HG03558 (cell line): ENCODE results near the gene TAF5.
"Not testable (repeated sequence)": the region's sequence is repeated elsewhere in the genome, so short reads cannot be mapped to it uniquely, and the experiment has no call there.

Experiments used
- ATAC-seq: cut with Tn5 transposase; IDR thresholded peaks from one replicate; pipeline ENCODE4 v1.9.1; 2021; ENCODE audit warnings: moderate number of reproducible peaks; ENCODE audit not compliant: unreplicated experiment; ENCODE audit errors: extremely low read depth

TAF5 gene

GRCh38 chr10:103397191-103397825 is 29.5 kb downstream of the TAF5 start:
- no peak for ATAC-seq

DNA sequence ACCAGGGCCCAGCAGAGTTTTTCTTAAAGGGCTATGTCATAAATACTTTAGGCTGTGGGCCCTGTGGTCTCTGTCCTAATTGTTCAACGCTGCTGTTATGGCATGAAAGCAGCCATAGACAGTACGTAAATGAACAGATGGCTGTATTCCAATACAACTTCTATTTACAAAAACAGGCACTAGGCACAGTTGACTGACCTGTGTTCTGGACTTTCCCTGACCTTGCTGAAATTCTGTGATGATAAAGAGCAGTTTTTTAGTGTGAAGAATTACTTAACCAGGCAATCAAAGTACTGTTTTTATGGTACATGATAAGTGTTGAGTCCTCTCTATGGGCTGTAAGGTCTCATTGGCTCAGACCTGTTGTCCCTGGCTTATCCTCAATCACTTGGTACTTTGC is 45.8 kb downstream of the TAF5 start:
- ATAC-seq: no peak

GRCh38 chr10:103415581-103415980 is 47.8 kb downstream of the TAF5 start:
- ATAC-seq: no peak

GRCh38 chr10:103416436-103417147 is 48.8 kb downstream of the TAF5 start:
- no peak for ATAC-seq

- ATAC-seq: not testable (repeated sequence)
Observed at GRCh38 chr10:103417148-103417469, 49.3 kb downstream of the TAF5 start.

GRCh38 chr10:103417601-103418000 is 49.8 kb downstream of the TAF5 start:
- no peak for ATAC-seq

DNA sequence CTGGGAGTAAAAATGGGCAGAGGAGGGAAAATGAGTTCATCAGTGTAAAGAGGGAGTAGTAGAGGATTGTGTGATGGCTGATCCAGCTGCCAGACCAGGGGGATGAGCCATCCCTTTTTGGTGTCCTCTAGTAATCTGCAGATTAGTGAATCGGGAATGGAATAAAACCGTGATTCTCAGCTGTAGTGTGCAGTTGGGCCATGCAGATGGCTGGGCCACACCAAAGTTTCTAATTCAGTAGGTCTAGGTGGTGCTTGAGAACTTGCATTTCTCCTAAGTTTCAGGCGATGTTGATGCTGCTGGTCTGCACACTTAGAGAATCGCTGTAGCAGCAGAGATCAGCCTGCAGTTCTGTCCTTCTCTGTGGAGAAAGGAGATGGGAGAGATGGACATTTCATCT is 51.3 kb downstream of the TAF5 start:
- no peak for ATAC-seq

GRCh38 chr10:103423748-103424147 is 56.0 kb downstream of the TAF5 start:
- ATAC-seq: no peak

- ATAC-seq: no peak
Observed at GRCh38 chr10:103427866-103428265, 60.1 kb downstream of the TAF5 start.

- no peak for ATAC-seq
Observed at GRCh38 chr10:103428989-103429643, 61.3 kb downstream of the TAF5 start.

DNA sequence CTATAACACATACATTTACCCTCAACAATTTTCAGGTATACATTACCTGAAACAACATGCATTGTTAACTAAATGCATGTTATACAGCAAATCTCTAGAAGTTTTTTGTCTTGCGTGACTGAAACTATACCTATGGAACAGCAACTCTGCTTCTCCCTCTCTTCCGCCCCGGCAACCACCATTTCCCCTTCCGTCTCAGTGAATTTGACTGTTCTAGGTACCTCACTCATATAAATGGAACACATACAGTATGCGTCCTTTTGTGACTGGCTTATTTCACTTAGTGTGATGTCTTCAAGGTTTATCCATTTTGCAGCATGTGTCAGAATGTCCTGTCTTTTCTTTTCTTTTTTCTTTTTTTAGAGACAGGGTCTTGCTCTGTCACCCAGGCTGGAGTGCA is 61.9 kb downstream of the TAF5 start:
- ATAC-seq: no peak

GRCh38 chr10:103431902-103432301 is 64.1 kb downstream of the TAF5 start:
- ATAC-seq: no peak

GRCh38 chr10:103433858-103434257 is 66.1 kb downstream of the TAF5 start:
- no peak for ATAC-seq
